IMR-90 (cell line): ENCODE measurements around the gene SNRNP35. TPM values are rescaled to one million over a fixed set of nuclear protein-coding genes. Genes with fewer than 3 reads are reported as not detected.
"Not testable (repeated sequence)": the region's sequence is repeated elsewhere in the genome, so short reads cannot be mapped to it uniquely, and the experiment has no call there.

Experiments
- ATAC-seq: fragments of 200-7000 bp; cut with Tn5 transposase; 2 replicates; pipeline ENCODE4 v1.9.1; 2020; ENCODE audit warnings: low read depth, mild to moderate bottlenecking, moderate library complexity
- BruUV-seq: library from RNA; stranded (reverse); fragments of 400-500 nt; replicated peaks from 2 replicates; lab custom pipeline; 2021; lab: Mats Ljungman, UMichigan
- CTCF ChIA-PET: fragments of 300-600 bp; formaldehyde crosslinking; extraction: SDS; loops from one replicate; lab custom pipeline; 2021; ENCODE audit warnings: antibody characterized with exemption; lab: Yijun Ruan, JAX
- POLR2A ChIA-PET: fragments of 300-600 bp; sonication (Branson Sonifier 250); formaldehyde crosslinking; loops from one replicate; lab custom pipeline; 2022; ENCODE audit warnings: antibody characterized with exemption; ENCODE audit not compliant: unreplicated experiment; lab: Charles Lee
- DNase-seq: peaks from one replicate; pipeline ENCODE4 v3.0.0; 2013
- H2AFZ ChIP-seq: replicated peaks from 2 replicates; pipeline ENCODE3; 2013; ENCODE audit warnings: low read length, mild to moderate bottlenecking; ENCODE audit not compliant: poor library complexity
- H2AK5ac ChIP-seq: 2 replicates; pipeline ENCODE4 v1.6.1; 2013; ENCODE audit warnings: low read depth, low read length, inconsistent platforms
- H2AK9ac ChIP-seq: replicated peaks from 2 replicates; pipeline ENCODE3; 2013; ENCODE audit warnings: mild to moderate bottlenecking, low read depth, low read length, moderate library complexity; ENCODE audit not compliant: poor library complexity
- H2BK120ac ChIP-seq: 2 replicates; pipeline ENCODE4 v1.6.1; 2013; ENCODE audit warnings: low read depth, low read length, inconsistent platforms
- H2BK15ac ChIP-seq: 3 replicates; pipeline ENCODE4 v1.6.1; 2013; ENCODE audit warnings: low read depth, low read length, inconsistent platforms
- H2BK20ac ChIP-seq: 2 replicates; pipeline ENCODE4 v1.6.1; 2013; ENCODE audit warnings: low read depth, mild to moderate bottlenecking, inconsistent platforms, low read length, moderate library complexity
- H2BK5ac ChIP-seq: 2 replicates; pipeline ENCODE4 v1.6.1; 2013; ENCODE audit warnings: mild to moderate bottlenecking, low read depth, low read length, inconsistent platforms; ENCODE audit not compliant: poor library complexity, severe bottlenecking
- H3K14ac ChIP-seq: replicated peaks from 2 replicates; pipeline ENCODE4 v1.6.1; 2013; ENCODE audit warnings: low read depth, low read length, inconsistent platforms
- H3K18ac ChIP-seq: 2 replicates; pipeline ENCODE4 v1.6.1; 2013; ENCODE audit warnings: low read depth, low read length, control low read depth
- H3K23ac ChIP-seq: 2 replicates; pipeline ENCODE4 v1.6.1; 2013; ENCODE audit warnings: low read depth, low read length, inconsistent platforms
- H3K27ac ChIP-seq: 2 replicates; pipeline ENCODE4 v1.5.1; 2013; ENCODE audit warnings: mild to moderate bottlenecking, control low read depth, low read length; ENCODE audit not compliant: insufficient read depth
- H3K27me3 ChIP-seq: 2 replicates; pipeline ENCODE4 v1.6.1; 2013; ENCODE audit warnings: low read length; ENCODE audit not compliant: control insufficient read depth, insufficient read depth
- H3K36me3 ChIP-seq: 2 replicates; pipeline ENCODE4 v1.6.1; 2013; ENCODE audit warnings: low read length, mixed read lengths; ENCODE audit not compliant: control insufficient read depth, insufficient read depth
- H3K4ac ChIP-seq: 2 replicates; pipeline ENCODE4 v1.6.1; 2013; ENCODE audit warnings: low read depth, low read length, inconsistent platforms
- H3K4me1 ChIP-seq: 2 replicates; pipeline ENCODE4 v1.6.1; 2013; ENCODE audit warnings: low read length, mixed read lengths; ENCODE audit not compliant: control insufficient read depth, insufficient read depth
- H3K4me2 ChIP-seq: 2 replicates; pipeline ENCODE4 v1.6.1; 2013; ENCODE audit warnings: low read depth, mild to moderate bottlenecking, control low read depth, low read length, moderate library complexity
- H3K4me3 ChIP-seq: 2 replicates; pipeline ENCODE4 v1.5.1; 2013; ENCODE audit warnings: low read depth, mild to moderate bottlenecking, control low read depth, low read length, moderate library complexity; ENCODE audit not compliant: insufficient read depth
- H3K56ac ChIP-seq: 2 replicates; pipeline ENCODE4 v1.6.1; 2013; ENCODE audit warnings: low read length, inconsistent platforms; ENCODE audit not compliant: insufficient read depth; ENCODE audit errors: extremely low read depth
- H3K79me1 ChIP-seq, 2 experiments: 2 replicates each; pipeline ENCODE4 v1.6.1; 2013; ENCODE audit warnings: low read length in 2 of 2, inconsistent platforms in 1 of 2, low read depth in 1 of 2
- H3K9ac ChIP-seq: 2 replicates; pipeline ENCODE4 v1.6.1; 2013; ENCODE audit warnings: low read depth, low read length, control low read depth
- H3K9me1 ChIP-seq: 2 replicates; pipeline ENCODE4 v1.6.1; 2013; ENCODE audit warnings: low read length, inconsistent platforms; ENCODE audit not compliant: insufficient read depth
- H3K9me3 ChIP-seq: 2 replicates; pipeline ENCODE4 v1.6.1; 2013; ENCODE audit warnings: low read length; ENCODE audit not compliant: control insufficient read depth, insufficient read depth
- H4K20me1 ChIP-seq: 2 replicates; pipeline ENCODE4 v1.6.1; 2013; ENCODE audit warnings: low read length, inconsistent platforms; ENCODE audit not compliant: insufficient read depth
- H4K5ac ChIP-seq: 2 replicates; pipeline ENCODE4 v1.6.1; 2013; ENCODE audit warnings: mild to moderate bottlenecking, low read depth, low read length, control low read depth
- H4K8ac ChIP-seq, 2 experiments: 2 replicates each; pipeline ENCODE4 v1.6.1; 2013; ENCODE audit warnings: low read depth in 2 of 2, low read length in 2 of 2, control low read depth in 1 of 2, inconsistent platforms in 1 of 2
- H4K91ac ChIP-seq: 2 replicates; pipeline ENCODE4 v1.6.1; 2013; ENCODE audit warnings: low read depth, low read length, inconsistent platforms; ENCODE audit not compliant: insufficient read depth
- WGBS, 2 experiments: methylation state at CpG; one replicate each; pipeline versions ENCODE4 v1.1.5 to v1.1.7; 2013; ENCODE audit warnings: missing lambda C conversion rate in 2 of 2; ENCODE audit not compliant: insufficient read length in 1 of 2; ENCODE audit errors: extremely low coverage in 2 of 2; 5-methylcytosine and 5-hydroxymethylcytosine counted together
- dilution Hi-C: fragments of 300-500 bp; cut with HindIII; formaldehyde crosslinking; loops from one replicate; pipeline ENCODE4 v1.14.3; 2018; ENCODE audit warnings: low sequenced_read_pairs; ENCODE audit not compliant: unreplicated experiment
- in situ Hi-C: fragments of 300-500 bp; cut with MboI; formaldehyde crosslinking; loops from 3 replicates; pipeline ENCODE4 v1.14.3; 2019; ENCODE audit warnings: low sequenced_read_pairs, inconsistent platforms, mixed read lengths
- intact Hi-C: fragments of 100-400 bp; cut with micrococcal nuclease; formaldehyde crosslinking; loops from 2 replicates; pipeline ENCODE4 v1.10.0; 2022
- polyA plus RNA-seq, 3 experiments: library from polyadenylated mRNA; depleted of rRNA; stranded (reverse); fragments of >200 nt; gene quantifications; 2 replicates each; pipeline ENCODE4 v1.2.3, GENCODE V29; 2012; ENCODE audit warnings: low replicate concordance in 1 of 3
- total RNA-seq: library from RNA; depleted of rRNA; stranded (reverse); fragments of >200 nt; gene quantifications from 2 replicates; pipeline ENCODE4 v1.2.3, GENCODE V29; 2012

SNRNP35 gene
- total and polyA plus RNA-seq, 2 of the 4 experiments (the other 2 are of a cell fraction): 4.7 to 15.4 TPM

GRCh38 chr12:123463174-123463573 lies 5.2 kb downstream of the SNRNP35 start:
- DNase-seq, H3K27me3 ChIP-seq, BruUV-seq, H2AK9ac ChIP-seq, H2AK5ac ChIP-seq, H4K5ac ChIP-seq, H2BK15ac ChIP-seq, H4K20me1 ChIP-seq, H3K56ac ChIP-seq, in situ Hi-C loops, dilution Hi-C loops, intact Hi-C loops, H3K23ac ChIP-seq, H3K4me1 ChIP-seq, H3K4me3 ChIP-seq, H2BK120ac ChIP-seq, H2BK20ac ChIP-seq, CTCF ChIA-PET, H3K18ac ChIP-seq, H3K14ac ChIP-seq, H3K27ac ChIP-seq, H2BK5ac ChIP-seq, H3K9ac ChIP-seq, H3K4ac ChIP-seq, POLR2A ChIA-PET, H4K8ac ChIP-seq, H3K9me1 ChIP-seq, H3K4me2 ChIP-seq, H2AFZ ChIP-seq, H4K91ac ChIP-seq, H3K9me3 ChIP-seq, ATAC-seq: not testable (repeated sequence)
- WGBS, 2 experiments: 100% methylated on average over 2 of the region's 11 CpGs; no CpG with 5 or more reads in 1 of the 2 experiments
- H3K79me1 ChIP-seq: peaks cover 39 to 71% of the 10 kb centered on the region in 2 experiments
- H3K36me3 ChIP-seq: peaks cover 17% of the 10 kb centered on the region
